Mesothelial cell of epicardium (in vitro differentiated cells): ENCODE measurements around the gene ZNF787. TPM values are rescaled to one million over a fixed set of nuclear protein-coding genes. Genes with fewer than 3 reads are reported as not detected.

ENCODE experiments used
- DNase-seq, 2 experiments: peaks; one replicate each; pipeline ENCODE4 v3.0.0; 2021; ENCODE audit warnings: low spot score in 2 of 2; ENCODE audit not compliant: unreplicated experiment in 2 of 2
- H3K27ac Mint-ChIP-seq: 2 replicates; pipeline ENCODE4 v1.8.0; 2021; ENCODE audit warnings: mixed read lengths
- H3K27me3 Mint-ChIP-seq: 2 replicates; pipeline ENCODE4 v1.8.0; 2021; ENCODE audit warnings: low read depth, mixed read lengths
- H3K36me3 Mint-ChIP-seq: 2 replicates; pipeline ENCODE4 v1.8.0; 2021; ENCODE audit warnings: mixed read lengths
- H3K4me1 Mint-ChIP-seq: 2 replicates; pipeline ENCODE4 v1.8.0; 2021; ENCODE audit warnings: mixed read lengths
- H3K4me3 Mint-ChIP-seq: 2 replicates; pipeline ENCODE4 v1.8.0; 2021; ENCODE audit warnings: mild to moderate bottlenecking, moderate library complexity, mixed read lengths
- H3K9me3 Mint-ChIP-seq: 2 replicates; pipeline ENCODE4 v1.8.0; 2021; ENCODE audit warnings: mixed read lengths
- CTCF ChIP-seq: fragments of 200-600 bp; sonication (generic); IDR thresholded peaks from one replicate; pipeline ENCODE4 v1.5.0; 2021; ENCODE audit warnings: antibody characterized with exemption; ENCODE audit not compliant: unreplicated experiment
- total RNA-seq: library from RNA; stranded (reverse); gene quantifications from 3 replicates; pipeline ENCODE4 v1.2.1, GENCODE V29; 2021

Gene ZNF787
- total RNA-seq, 1 donor from 2014 or later = 35.5 TPM

- Mint-ChIP-seq H3K27me3 (no peaks in the 10 kb centered on the region), H3K27ac (no peak overlapping the region), H3K4me1 (peaks cover 17% of the 10 kb centered on the region), H3K9me3 (no peaks in the 10 kb centered on the region), H3K36me3 (peaks cover 11% of the 10 kb centered on the region), H3K4me3 (no peak overlapping the region)
- TF ChIP-seq CTCF = no peak
- no peak for DNase-seq
These were observed 16.7 kb downstream of the ZNF787 start for GRCh38 chr19:56104423-56104822.

- Mint-ChIP-seq H3K9me3 (no peaks in the 10 kb centered on the region), H3K27ac (no peak overlapping the region), H3K4me3 (no peak overlapping the region), H3K27me3 (no peaks in the 10 kb centered on the region), H3K4me1 (peaks cover 6% of the 10 kb centered on the region), H3K36me3 (peaks cover 13% of the 10 kb centered on the region)
- DNase-seq = no peak
- TF ChIP-seq CTCF = no peak
These were observed 18.0 kb downstream of the ZNF787 start for GRCh38 chr19:56103027-56103614.

- Mint-ChIP-seq H3K36me3 (peaks cover 13% of the 10 kb centered on the region), H3K9me3 (no peaks in the 10 kb centered on the region), H3K27ac (peak overlapping the region; percentile 56), H3K4me1 (peaks cover 6% of the 10 kb centered on the region), H3K27me3 (no peaks in the 10 kb centered on the region), H3K4me3 (no peak overlapping the region)
- DNase-seq = no peak
- no peak for TF ChIP-seq CTCF
These were observed 19.2 kb downstream of the ZNF787 start for GRCh38 chr19:56101746-56102535.

GRCh38 chr19:56101095-56101494 is 20.0 kb downstream of the ZNF787 start:
- H3K27me3 Mint-ChIP-seq = no peaks in the 10 kb centered on the region
- peaks cover 2% of the 10 kb centered on the region for H3K4me1 Mint-ChIP-seq
- no peaks in the 10 kb centered on the region for H3K9me3 Mint-ChIP-seq
- H3K27ac Mint-ChIP-seq = no peak overlapping the region
- no peak for TF ChIP-seq CTCF
- peaks cover 8% of the 10 kb centered on the region for H3K36me3 Mint-ChIP-seq
- DNase-seq = no peak
- H3K4me3 Mint-ChIP-seq = no peak overlapping the region

- H3K27ac Mint-ChIP-seq = no peak overlapping the region
- H3K4me3 Mint-ChIP-seq = no peak overlapping the region
- peaks cover 16% of the 10 kb centered on the region for H3K36me3 Mint-ChIP-seq
- DNase-seq = no peak
- no peak for TF ChIP-seq CTCF
- no peaks in the 10 kb centered on the region for H3K4me1 Mint-ChIP-seq
- peaks cover 4% of the 10 kb centered on the region for H3K9me3 Mint-ChIP-seq
- no peaks in the 10 kb centered on the region for H3K27me3 Mint-ChIP-seq
These were observed 21.2 kb downstream of the ZNF787 start for GRCh38 chr19:56099638-56100539.
